HG02610 (cell line): ENCODE data around the gene C10orf90.

Source experiments
- ATAC-seq: cut with Tn5 transposase; IDR thresholded peaks from one replicate; pipeline ENCODE4 v1.9.1; 2021; ENCODE audit warnings: mild to moderate bottlenecking, moderate library complexity; ENCODE audit not compliant: unreplicated experiment

Gene C10orf90

GRCh38 chr10:126509182-126509581, 161.3 kb downstream of the C10orf90 start:
- ATAC-seq = no peak

- no peak for ATAC-seq
These were observed 161.9 kb downstream of the C10orf90 start for GRCh38 chr10:126508535-126509040.

GRCh38 chr10:126504761-126505112, 165.8 kb downstream of the C10orf90 start:
- no peak for ATAC-seq

- ATAC-seq = no peak
These were observed 166.3 kb downstream of the C10orf90 start for GRCh38 chr10:126504063-126504760.

- ATAC-seq = no peak
These were observed 167.0 kb downstream of the C10orf90 start for GRCh38 chr10:126503392-126504062.

DNA sequence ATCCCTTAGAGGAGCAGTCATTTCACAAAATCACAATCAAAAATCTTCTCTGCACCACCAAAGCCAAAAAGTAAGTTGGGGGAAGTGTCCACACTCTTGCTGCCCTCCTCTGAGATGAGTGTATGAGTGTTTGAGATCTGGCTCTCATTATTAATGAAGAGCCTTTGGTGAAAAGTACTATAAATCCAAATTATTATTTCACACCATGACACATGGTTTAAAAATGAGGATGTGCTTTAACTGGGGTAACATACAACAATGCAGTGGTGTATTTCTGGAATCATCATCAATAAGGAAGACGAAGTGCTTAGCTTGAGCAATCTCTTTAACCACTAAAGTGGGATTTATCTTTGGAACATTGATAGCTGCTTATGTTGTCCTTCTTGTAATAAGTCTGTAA, 168.1 kb downstream of the C10orf90 start:
- no peak for ATAC-seq

DNA sequence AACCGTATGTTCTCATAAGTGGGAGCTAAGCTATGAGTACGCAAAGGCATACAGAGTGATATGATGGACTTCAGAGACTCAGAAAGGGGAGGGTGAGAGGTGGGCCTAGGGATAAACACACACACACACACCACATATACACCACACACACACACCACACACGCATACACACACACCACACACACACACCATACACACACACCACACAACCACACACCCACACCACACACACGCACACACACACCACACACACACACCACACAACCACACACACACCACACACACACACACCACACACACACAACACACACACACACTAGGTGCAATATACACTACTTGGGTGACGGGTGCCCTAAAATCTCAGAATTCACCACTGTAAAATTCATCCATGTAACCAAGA, 168.7 kb downstream of the C10orf90 start:
- ATAC-seq = no peak

DNA sequence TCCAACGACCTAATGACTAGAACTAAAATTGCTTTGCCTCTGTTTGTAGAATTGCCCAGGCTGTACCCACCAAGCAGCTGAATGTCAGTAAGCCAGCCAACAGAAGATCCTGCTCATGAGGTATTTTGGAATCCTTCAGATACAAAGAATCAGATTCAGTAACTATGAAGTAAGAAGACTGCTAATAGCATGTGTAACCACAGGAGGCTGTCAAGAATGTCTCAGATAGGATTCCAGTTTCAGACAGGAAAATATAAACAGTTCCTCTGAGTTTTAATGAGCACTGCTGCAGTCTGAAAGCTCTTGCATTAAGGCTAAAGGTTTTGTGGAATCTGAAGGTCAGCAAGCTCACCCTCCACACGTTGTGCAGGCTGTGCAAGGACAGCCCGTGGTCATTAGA, 169.6 kb downstream of the C10orf90 start:
- ATAC-seq = no peak

- ATAC-seq = no peak
These were observed 170.3 kb downstream of the C10orf90 start for GRCh38 chr10:126500185-126500584.

DNA sequence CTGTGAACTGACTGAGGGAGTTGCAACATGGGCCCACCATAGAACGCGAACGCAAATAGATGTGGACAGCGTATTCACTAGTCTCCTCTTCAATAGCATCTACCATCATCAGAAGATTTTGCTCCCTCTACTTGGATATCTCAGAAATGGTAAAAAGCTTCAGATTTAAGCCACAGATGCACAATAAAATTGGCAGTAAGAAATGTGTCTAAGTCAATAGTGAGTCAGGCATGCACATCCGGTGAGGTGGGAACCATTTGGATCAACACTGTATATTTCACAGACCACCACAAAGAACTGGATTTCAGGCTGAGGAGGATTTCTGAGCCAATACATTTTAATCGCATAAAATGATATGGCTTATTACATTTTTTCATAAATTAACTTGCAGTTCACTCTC, 170.7 kb downstream of the C10orf90 start:
- no peak for ATAC-seq

DNA sequence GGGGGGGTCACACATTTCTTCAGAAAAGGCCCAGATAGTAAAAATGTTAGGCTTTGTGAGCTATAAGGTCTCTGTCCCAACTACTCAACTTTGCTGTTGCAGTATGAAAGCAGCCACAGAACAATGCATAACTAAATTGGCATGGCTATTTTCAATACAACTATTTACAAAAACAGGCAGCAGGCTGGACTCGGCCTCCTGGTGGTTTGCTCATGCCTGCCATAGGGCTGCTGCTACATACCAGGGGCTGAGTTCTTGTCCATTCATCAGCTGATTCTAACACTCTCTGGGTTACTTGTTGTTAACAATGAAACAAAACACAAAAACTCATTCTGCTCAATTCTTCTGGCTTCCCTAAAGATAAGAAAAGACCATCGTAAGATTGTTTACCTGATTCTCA, 172.8 kb downstream of the C10orf90 start:
- no peak for ATAC-seq

GRCh38 chr10:126496771-126497545, 173.5 kb downstream of the C10orf90 start:
- no peak for ATAC-seq

GRCh38 chr10:126491476-126491875, 179.0 kb downstream of the C10orf90 start:
- no peak for ATAC-seq

DNA sequence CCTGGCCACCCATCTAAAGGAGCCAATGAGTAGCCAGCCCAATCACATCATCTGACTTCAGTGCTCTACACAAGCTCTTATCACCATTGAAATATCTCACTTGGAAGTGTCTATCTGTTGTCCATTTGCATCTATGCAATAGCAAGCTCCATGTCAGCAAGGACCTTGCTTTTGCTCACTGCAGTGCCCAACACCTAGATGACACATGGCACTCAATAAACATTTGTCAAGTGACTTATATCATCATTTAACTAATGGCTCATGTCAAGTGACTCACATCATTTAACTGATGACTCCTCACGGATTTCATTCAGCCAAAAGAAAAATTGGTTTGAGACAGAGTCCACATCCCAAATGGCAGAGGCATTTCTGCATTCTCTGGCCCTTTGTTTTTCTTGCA, 189.3 kb downstream of the C10orf90 start:
- no peak for ATAC-seq

GRCh38 chr10:126480648-126481047, 189.8 kb downstream of the C10orf90 start:
- ATAC-seq = no peak

DNA sequence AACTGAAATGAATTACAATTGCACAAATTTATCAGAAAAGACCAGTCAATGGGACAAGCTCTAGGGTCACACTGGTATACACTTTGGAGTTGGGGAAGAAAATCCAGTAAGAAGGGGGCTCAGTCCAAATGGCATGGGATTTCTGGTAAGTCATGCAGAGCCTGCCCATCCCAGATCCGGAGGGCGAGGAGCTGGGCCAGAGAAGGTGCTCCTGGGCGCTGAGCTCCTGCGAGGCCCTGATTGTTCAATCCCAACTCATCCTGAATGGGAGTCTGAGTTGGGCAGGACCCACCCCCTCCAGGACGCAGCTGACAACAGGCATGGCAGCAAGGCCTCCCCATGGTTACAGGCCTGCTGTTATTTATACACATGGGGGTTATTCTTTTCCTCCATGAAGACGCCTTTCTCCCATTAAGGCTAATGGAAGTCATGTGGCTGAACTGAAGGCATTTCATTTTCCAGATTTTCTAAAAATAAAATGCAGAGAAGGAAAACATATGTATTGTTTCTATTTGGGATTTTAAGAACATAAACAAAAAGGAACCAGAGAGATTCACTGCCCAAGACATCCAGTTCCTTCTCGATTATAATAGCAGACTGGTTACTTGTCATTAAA, 191.1 kb downstream of the C10orf90 start:
- ATAC-seq = no peak

GRCh38 chr10:126478546-126478945, 191.9 kb downstream of the C10orf90 start:
- ATAC-seq = no peak

DNA sequence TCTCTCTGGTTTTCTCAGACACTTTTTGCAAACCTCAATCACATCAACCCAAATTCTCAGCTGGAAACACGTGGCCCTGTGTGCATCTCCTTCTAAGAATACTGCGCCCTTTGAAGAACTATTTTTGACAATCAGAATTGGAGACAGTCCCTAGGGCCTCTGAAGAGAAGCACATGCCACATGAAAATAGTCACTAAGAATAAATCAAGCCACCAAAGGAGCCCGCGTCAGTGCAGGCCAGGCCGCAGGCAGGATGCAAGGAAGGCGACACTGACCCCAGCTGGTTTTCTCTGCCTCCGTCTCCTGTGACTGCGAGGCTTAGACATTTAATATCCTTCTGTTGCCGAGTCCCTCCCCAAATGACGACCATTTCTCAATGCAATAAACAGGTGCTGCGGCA, 194.2 kb downstream of the C10orf90 start:
- no peak for ATAC-seq

DNA sequence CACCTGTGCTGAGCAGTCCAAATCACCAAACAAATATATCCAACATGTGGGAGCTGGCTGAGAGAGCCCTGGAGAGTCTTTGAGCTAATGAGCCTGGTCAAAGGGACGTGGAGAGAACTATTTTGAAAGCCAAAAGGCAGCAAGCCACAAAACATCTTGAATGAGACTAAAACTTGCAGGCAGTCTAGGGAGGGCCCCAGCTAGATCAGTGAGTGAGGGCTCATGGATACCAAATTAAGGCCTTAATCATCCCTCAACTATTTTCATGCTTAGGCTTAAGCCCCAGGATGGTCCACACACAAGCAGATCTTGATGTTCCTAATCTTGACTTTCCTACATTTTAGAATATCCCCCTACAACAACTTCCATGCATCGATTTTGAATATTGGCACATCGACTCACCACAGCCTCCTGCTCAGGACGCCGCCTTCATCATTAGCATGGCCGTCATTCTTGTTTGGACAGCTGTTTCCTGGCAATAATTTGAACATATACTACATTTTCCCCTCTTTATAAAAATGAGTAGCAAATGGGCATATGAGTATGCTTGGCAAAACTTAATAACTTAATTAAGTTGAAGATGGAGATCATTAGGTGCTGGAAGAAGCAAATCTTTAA, 195.3 kb downstream of the C10orf90 start:
- ATAC-seq = no peak

DNA sequence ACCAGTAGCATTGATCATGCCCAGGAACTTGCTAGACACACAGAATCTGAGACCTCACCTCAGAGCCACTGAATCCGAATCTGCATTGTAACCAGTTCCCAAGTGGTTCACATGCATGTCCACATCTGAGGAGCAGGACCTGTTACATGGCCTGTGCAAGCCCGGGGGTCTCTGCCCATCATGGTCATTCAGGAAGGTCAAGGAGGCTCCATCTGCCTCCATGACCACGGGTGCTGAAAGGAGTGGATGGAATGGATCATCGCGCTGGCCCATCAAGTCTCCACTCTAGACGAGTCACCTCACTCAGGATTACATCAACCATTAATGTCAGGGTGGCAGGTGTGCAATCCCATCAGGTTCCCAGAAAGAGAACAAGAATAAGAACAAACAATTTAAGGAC, 196.5 kb downstream of the C10orf90 start:
- no peak for ATAC-seq

GRCh38 chr10:126470991-126471390, 199.5 kb downstream of the C10orf90 start:
- ATAC-seq = no peak
